Astrocyte (in vitro differentiated cells and primary cell): ENCODE results near the gene NAALADL2. TPM values are rescaled to one million over a fixed set of nuclear protein-coding genes. Genes with fewer than 3 reads are reported as not detected.

Source experiments
- DNase-seq: peaks from one replicate; pipeline ENCODE4 v3.0.0-alpha.2; 2010; ENCODE audit warnings: low read depth
- FAIRE-seq: peaks from 2 replicates; lab custom pipeline; 2011; peaks lifted over from hg19 to GRCh38; lab: Jason Lieb, UNC
- H2AFZ ChIP-seq: 2 replicates; pipeline ENCODE4 v1.6.0; 2012; ENCODE audit warnings: low read depth, low read length, inconsistent platforms
- H3K27ac ChIP-seq: 2 replicates; pipeline ENCODE4 v1.5.1; 2011; ENCODE audit warnings: low read depth, low read length, inconsistent platforms
- H3K27me3 ChIP-seq: 2 replicates; pipeline ENCODE4 v1.6.0; 2011; ENCODE audit warnings: low read length, inconsistent platforms; ENCODE audit not compliant: insufficient read depth
- H3K36me3 ChIP-seq: 2 replicates; pipeline ENCODE4 v1.5.1; 2011; ENCODE audit warnings: low read length, inconsistent platforms; ENCODE audit not compliant: insufficient read depth
- H3K4me1 ChIP-seq: 2 replicates; pipeline ENCODE4 v1.5.1; 2011; ENCODE audit warnings: low read length, inconsistent platforms; ENCODE audit not compliant: insufficient read depth
- H3K4me2 ChIP-seq: 2 replicates; pipeline ENCODE4 v1.6.0; 2012; ENCODE audit warnings: low read length, inconsistent platforms
- H3K4me3 ChIP-seq: 2 replicates; pipeline ENCODE4 v1.5.1; 2011; ENCODE audit warnings: low read depth, mild to moderate bottlenecking, low read length, inconsistent platforms; ENCODE audit not compliant: insufficient read depth
- H3K79me2 ChIP-seq: 2 replicates; pipeline ENCODE4 v1.6.0; 2012; ENCODE audit warnings: mild to moderate bottlenecking, low read length, inconsistent platforms; ENCODE audit not compliant: insufficient read depth
- H3K9ac ChIP-seq: 2 replicates; pipeline ENCODE4 v1.6.0; 2012; ENCODE audit warnings: mild to moderate bottlenecking, low read length, inconsistent platforms
- H3K9me3 ChIP-seq: 2 replicates; pipeline ENCODE4 v1.5.1; 2012; ENCODE audit warnings: low read depth, mild to moderate bottlenecking, low read length, inconsistent platforms; ENCODE audit not compliant: insufficient read depth
- H4K20me1 ChIP-seq: 2 replicates; pipeline ENCODE4 v1.6.0; 2012; ENCODE audit warnings: low read length, inconsistent platforms; ENCODE audit not compliant: insufficient read depth
- H3K27ac Mint-ChIP-seq: one replicate; pipeline ENCODE4 v1.8.0; 2021; ENCODE audit warnings: mild to moderate bottlenecking, mixed read lengths; ENCODE audit not compliant: unreplicated experiment
- H3K27me3 Mint-ChIP-seq: one replicate; pipeline ENCODE4 v1.8.0; 2021; ENCODE audit warnings: low read depth, mixed read lengths; ENCODE audit not compliant: unreplicated experiment
- H3K36me3 Mint-ChIP-seq: one replicate; pipeline ENCODE4 v1.8.0; 2021; ENCODE audit warnings: low read depth, mixed read lengths; ENCODE audit not compliant: unreplicated experiment
- H3K4me1 Mint-ChIP-seq: one replicate; pipeline ENCODE4 v1.8.0; 2021; ENCODE audit warnings: low read depth, mixed read lengths; ENCODE audit not compliant: unreplicated experiment
- H3K4me3 Mint-ChIP-seq: one replicate; pipeline ENCODE4 v1.8.0; 2021; ENCODE audit warnings: mild to moderate bottlenecking, moderate library complexity, mixed read lengths; ENCODE audit not compliant: unreplicated experiment
- H3K9me3 Mint-ChIP-seq: one replicate; pipeline ENCODE4 v1.8.0; 2021; ENCODE audit warnings: mild to moderate bottlenecking, mixed read lengths; ENCODE audit not compliant: unreplicated experiment
- EZH2 ChIP-seq: IDR thresholded peaks from 2 replicates; pipeline ENCODE4 v1.6.1; 2012; ENCODE audit warnings: mild to moderate bottlenecking, low read length, inconsistent platforms; ENCODE audit not compliant: insufficient read depth
- total RNA-seq: library from RNA; stranded (reverse); gene quantifications from 2 replicates; pipeline ENCODE4 v1.2.1, GENCODE V29; 2021
- TF ChIP-seq, protein P1 (sequence below): IDR thresholded peaks from 2 replicates; pipeline ENCODE4 v1.5.1; 2011; ENCODE audit warnings: low read depth, mild to moderate bottlenecking, inconsistent platforms, low read length, moderate library complexity; ENCODE audit not compliant: insufficient read depth

Gene NAALADL2
- total RNA-seq, 1 donor from 2014 or later: 2.7 TPM

DNA sequence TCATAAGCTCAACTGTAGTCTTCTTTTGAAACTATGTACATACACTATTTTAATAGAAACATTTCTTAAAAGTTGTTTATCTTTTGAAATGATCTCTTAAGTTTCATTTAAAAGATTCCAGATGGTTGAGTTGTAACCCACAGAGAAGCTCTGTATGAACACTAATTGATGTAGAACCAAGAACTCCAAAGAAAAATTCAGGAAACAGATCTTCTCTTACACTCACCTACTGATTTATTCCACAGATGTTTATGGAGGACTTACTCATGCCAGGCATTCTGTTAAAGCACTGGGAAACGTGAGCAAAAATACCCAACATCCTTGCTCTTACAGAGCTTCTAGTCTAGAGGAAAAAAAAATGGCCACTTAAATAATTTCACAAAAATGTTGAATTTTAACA is 551.1 kb downstream of the NAALADL2 start:
- Histone ChIP-seq H3K27me3 (no peaks in the 10 kb centered on the region), H3K4me3 (no peak overlapping the region), H3K79me2 (no peaks in the 10 kb centered on the region), H3K27ac (no peak overlapping the region), H3K9ac (no peak overlapping the region), H3K4me2 (no peak overlapping the region), H3K4me1 (no peaks in the 10 kb centered on the region), H3K36me3 (no peaks in the 10 kb centered on the region), H3K9me3 (no peaks in the 10 kb centered on the region), H2AFZ (no peak overlapping the region), H4K20me1 (no peaks in the 10 kb centered on the region)
- peak; percentile 5 for FAIRE-seq
- Mint-ChIP-seq H3K9me3 (no peaks in the 10 kb centered on the region), H3K27me3 (no peaks in the 10 kb centered on the region), H3K4me3 (no peak overlapping the region), H3K36me3 (no peaks in the 10 kb centered on the region), H3K27ac (no peak overlapping the region), H3K4me1 (no peaks in the 10 kb centered on the region)
- no peak for TF ChIP-seq EZH2
- TF ChIP-seq, protein P1, sequence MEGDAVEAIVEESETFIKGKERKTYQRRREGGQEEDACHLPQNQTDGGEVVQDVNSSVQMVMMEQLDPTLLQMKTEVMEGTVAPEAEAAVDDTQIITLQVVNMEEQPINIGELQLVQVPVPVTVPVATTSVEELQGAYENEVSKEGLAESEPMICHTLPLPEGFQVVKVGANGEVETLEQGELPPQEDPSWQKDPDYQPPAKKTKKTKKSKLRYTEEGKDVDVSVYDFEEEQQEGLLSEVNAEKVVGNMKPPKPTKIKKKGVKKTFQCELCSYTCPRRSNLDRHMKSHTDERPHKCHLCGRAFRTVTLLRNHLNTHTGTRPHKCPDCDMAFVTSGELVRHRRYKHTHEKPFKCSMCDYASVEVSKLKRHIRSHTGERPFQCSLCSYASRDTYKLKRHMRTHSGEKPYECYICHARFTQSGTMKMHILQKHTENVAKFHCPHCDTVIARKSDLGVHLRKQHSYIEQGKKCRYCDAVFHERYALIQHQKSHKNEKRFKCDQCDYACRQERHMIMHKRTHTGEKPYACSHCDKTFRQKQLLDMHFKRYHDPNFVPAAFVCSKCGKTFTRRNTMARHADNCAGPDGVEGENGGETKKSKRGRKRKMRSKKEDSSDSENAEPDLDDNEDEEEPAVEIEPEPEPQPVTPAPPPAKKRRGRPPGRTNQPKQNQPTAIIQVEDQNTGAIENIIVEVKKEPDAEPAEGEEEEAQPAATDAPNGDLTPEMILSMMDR: no peak
- DNase-seq: peak; percentile 59

DNA sequence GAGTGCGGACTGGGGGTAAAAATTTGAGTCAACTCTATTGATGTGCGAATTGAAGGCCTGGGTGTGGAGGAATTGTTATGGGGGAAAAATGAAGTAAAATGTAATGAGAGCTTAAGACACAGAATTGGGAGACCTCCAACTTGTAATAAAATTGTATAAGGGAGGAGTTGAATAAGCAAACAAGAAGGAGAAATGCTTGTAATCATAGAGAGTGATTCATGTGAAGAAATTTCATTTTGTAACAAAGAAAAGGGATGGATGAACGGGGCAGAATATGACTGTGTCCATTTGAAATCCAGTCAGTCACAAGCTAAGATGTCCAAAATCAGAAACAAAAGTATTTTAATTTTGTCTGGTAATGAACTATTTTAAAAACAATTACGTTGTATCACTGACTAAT is 552.3 kb downstream of the NAALADL2 start:
- H3K36me3 Mint-ChIP-seq: no peaks in the 10 kb centered on the region
- no peaks in the 10 kb centered on the region for H3K79me2 ChIP-seq
- no peak overlapping the region for H3K9ac ChIP-seq
- H3K27me3 ChIP-seq: no peaks in the 10 kb centered on the region
- no peak overlapping the region for H3K4me3 ChIP-seq
- H3K27me3 Mint-ChIP-seq: no peaks in the 10 kb centered on the region
- FAIRE-seq (no peak), DNase-seq (no peak)
- H3K36me3 ChIP-seq: no peaks in the 10 kb centered on the region
- H3K4me1 Mint-ChIP-seq: no peaks in the 10 kb centered on the region
- H3K4me1 ChIP-seq: no peaks in the 10 kb centered on the region
- H4K20me1 ChIP-seq: no peaks in the 10 kb centered on the region
- TF ChIP-seq, protein P1: no peak
- TF ChIP-seq EZH2: no peak
- H2AFZ ChIP-seq: no peak overlapping the region
- H3K27ac ChIP-seq: no peak overlapping the region
- no peak overlapping the region for H3K27ac Mint-ChIP-seq
- no peak overlapping the region for H3K4me2 ChIP-seq
- no peaks in the 10 kb centered on the region for H3K9me3 ChIP-seq
- H3K4me3 Mint-ChIP-seq: no peak overlapping the region
- H3K9me3 Mint-ChIP-seq: no peaks in the 10 kb centered on the region

DNA sequence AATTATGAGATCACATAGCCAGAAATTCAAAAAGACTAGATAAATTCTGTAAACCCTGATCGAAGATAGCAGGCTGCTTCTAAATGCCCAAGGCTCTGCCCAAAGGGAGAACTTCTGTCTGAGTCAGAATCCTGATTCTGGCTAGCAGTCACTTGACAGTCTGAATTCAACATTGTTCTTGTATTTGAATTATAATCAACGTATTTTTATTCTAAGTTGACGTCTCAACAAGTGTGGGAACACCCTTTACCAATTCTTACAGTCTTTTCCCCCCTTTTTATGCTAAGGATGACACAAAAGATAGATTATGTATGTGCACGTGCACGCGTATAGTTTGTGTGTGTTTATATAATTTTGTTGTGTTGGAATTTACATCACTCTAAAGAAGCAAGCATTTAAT is 552.8 kb downstream of the NAALADL2 start:
- Mint-ChIP-seq H3K4me3 (no peak overlapping the region), H3K4me1 (no peaks in the 10 kb centered on the region), H3K27me3 (no peaks in the 10 kb centered on the region), H3K27ac (no peak overlapping the region), H3K9me3 (no peaks in the 10 kb centered on the region), H3K36me3 (no peaks in the 10 kb centered on the region)
- FAIRE-seq (no peak), DNase-seq (no peak)
- Histone ChIP-seq H3K79me2 (no peaks in the 10 kb centered on the region), H3K27me3 (no peaks in the 10 kb centered on the region), H3K27ac (no peak overlapping the region), H3K4me3 (no peak overlapping the region), H3K9me3 (no peaks in the 10 kb centered on the region), H2AFZ (no peak overlapping the region), H3K9ac (no peak overlapping the region), H3K4me1 (no peaks in the 10 kb centered on the region), H4K20me1 (no peaks in the 10 kb centered on the region), H3K36me3 (no peaks in the 10 kb centered on the region), H3K4me2 (no peak overlapping the region)
- TF ChIP-seq, protein P1: no peak
- no peak for TF ChIP-seq EZH2
